CD4-positive, alpha-beta T cell treated with Interleukin-17A for 4 hours (primary cell): ENCODE measurements around the gene SMIM36.
"Not testable (repeated sequence)": the region's sequence is repeated elsewhere in the genome, so short reads cannot be mapped to it uniquely, and the experiment has no call there.

Experiments used
- DNase-seq: peaks from one replicate; pipeline ENCODE4 v3.0.0-alpha.2; 2020; ENCODE audit warnings: mixed read lengths

Gene SMIM36

DNA sequence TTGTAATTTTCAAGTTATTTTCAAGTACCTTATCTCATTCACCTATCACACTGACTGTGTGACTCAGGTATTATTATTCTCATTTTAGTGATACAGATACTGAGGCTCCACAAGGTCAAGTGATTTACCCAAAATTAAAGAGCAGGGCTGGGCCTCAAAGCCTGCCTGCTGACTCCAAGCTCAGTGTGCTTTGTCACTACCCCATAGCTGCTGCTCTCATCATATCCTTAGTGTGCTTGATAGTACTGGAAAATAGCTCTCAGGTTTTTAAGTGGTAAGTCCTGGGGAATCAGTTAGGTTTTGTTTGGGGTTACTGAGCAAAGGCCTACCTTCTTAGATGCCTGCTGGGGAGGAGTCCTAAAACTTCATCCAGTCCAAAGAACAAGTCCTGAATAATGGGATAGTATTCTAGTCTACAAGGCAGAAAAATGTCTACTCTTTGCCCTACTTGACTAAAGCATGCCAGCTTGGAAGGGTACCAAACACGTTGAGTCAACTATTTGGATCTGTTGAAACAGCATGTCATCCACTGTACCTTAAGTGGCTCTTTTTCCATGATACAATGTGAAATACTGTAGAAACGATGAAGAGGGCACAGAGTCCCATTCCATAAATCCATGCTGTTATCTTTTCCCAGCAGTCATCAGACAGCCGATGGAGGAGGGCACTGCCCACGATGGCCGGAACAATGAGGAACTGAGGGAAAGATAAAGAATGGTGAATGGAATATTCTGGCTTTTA is 100.4 kb downstream of the SMIM36 start:
- DNase-seq = no peak

DNA sequence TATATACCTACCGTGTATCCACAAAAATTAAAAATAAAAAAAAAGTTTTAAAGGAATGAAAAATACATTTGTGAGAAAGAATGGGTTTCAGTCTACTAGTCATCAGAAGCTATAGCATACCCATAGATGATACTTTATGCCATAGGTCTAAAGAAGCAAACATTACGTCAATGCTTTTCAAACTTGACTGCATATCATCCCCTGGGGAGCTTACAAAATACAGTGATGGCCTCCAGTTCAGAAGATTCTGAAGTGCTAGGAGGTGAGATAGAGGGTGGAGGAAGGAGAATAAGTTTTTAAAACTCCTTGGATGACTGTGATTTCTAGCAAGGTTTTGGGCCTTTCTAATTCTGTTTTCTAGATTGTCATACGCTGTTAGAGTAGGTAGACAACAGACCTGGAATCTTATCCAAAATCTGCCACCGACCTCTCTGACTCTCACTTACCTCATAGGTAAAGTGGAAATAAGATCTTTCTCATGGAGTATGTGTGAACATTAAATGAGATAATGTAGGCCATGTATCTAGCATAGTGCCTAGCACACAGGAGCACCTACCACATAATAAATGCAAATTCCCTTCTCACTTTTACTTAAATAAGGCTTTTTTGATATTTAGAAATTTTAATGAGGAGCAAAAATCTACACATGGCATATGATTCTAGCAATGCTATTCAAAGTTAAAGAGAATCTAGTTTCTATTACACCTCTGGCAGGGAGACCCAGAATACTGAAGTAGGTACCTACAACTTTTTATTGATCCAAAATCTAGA is 102.0 kb downstream of the SMIM36 start:
- DNase-seq = no peak

DNA sequence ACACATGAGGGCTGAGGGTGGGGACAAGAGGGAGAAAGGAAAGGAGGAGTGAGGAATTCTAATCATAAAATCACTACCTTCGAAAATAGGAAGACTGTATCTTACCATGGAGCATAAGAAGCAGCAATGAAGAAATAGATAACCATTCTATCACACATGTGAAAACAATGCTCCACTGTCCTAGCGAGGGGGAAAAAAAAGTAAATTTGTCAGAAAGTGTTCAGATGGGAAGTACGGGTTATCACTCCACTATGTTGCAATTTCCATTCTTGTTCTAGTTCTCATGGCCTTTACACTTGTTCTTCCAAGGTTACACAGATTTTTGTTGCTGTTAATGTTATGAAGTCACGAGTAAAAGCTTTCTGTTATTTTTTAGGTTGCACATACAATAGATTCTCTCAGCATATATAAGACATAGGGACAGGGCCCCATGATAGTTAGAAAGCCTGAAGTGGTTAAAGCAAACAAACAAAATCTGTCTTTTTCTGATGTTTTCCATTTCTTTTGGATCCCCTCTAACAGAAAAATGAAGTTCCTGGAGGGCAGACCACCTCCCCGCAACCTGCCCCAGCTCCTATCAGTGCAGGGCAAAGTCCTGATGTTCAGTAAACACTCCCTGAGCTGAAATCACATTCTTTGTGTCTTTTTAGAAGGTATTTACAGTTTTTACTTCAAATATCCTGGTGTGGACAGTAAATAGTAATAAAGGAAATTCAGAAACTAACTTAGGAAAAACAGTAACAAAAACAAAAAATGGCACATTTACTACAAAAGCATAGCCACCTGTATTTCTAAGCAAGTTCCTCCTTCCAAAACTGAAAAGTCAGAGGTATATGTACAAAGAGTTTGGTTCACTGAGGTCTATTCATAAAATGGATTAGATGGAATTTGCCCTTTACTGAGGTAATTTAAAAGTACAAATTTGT is 103.3 kb downstream of the SMIM36 start:
- no peak for DNase-seq

DNA sequence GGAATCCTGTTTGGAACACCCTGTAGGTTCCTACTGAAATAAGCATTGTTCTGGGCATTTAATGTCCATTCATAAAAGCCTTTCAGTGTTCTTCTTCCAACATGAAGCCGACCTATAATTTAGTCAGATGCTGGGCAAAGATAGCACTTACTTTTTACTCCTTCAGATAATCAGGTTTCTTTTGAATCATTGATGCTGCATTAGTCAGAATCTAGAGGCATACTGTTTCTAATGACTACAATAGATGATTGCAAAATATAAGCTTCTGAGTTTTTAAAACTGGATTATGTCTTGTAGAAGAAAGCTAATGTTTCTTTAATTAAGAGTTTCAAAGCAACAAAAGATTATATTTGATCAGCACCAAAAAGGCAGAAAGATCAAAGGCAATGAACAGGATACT is 105.7 kb downstream of the SMIM36 start:
- DNase-seq = no peak

DNA sequence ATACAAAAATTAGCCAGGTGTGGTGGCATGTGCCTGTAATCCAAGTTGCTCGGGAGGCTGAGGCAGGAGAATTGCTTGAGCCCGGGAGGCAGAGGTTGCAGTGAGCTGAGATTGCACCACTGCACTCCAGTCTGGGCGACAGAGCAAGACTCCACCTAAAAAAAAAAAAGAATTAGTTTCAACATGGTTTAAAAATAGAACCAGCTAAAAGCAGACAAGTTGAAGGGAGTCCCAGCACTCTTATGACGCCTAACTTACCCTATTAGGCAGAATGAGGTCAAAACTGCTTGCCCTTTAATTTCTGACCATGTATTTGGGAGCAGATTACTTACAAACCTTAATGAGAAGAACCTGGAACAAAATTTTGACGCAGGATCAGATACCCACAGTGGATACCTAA is 107.1 kb downstream of the SMIM36 start:
- not testable (repeated sequence) for DNase-seq

DNA sequence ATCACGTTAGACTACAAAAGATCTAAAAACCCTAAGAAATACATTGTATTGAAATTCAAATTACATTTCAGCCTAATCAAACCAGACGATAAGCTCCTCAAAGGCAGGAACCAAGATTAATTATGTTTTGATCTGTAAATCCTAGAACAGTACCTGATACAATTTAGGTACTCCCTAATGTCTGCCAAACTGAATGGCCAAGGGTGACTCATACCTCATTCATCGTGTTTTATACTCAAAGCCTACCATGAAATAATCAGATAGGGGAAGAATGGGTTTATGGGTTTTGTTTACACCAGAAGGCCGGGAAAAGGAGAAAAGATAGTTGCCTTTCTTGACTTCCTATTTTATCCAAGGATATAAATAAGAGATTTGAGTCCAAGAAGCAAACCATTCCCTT is 108.9 kb downstream of the SMIM36 start:
- DNase-seq = no peak
